Cerebellar cortex (tissue), 1 donor: ENCODE measurements around the gene TAS2R39.

Source experiments
- DNase-seq: peaks from one replicate; pipeline ENCODE4 v3.0.0-alpha.2; 2015; ENCODE audit warnings: low spot score

TAS2R39 gene

GRCh38 chr7:143216686-143217085, 33.5 kb downstream of the TAS2R39 start:
- no peak for DNase-seq

- DNase-seq, result no peak
Observed at GRCh38 chr7:143217806-143218205, 34.6 kb downstream of the TAS2R39 start.

GRCh38 chr7:143221286-143221685, 38.1 kb downstream of the TAS2R39 start:
- no peak for DNase-seq

- no peak for DNase-seq
Observed at GRCh38 chr7:143221737-143222136, 38.5 kb downstream of the TAS2R39 start, which contains the start of gene TAS2R40. TSS of gene TAS2R40 (plus strand) at chr7:143222037. CDS start at chr7:143222079, 42 bp downstream.

- no peak for DNase-seq
Observed at GRCh38 chr7:143222782-143223181, 39.6 kb downstream of the TAS2R39 start.

GRCh38 chr7:143223784-143224183, 40.6 kb downstream of the TAS2R39 start:
- no peak for DNase-seq

- DNase-seq, result no peak
Observed at GRCh38 chr7:143225047-143225446, 41.8 kb downstream of the TAS2R39 start.

GRCh38 chr7:143227806-143228205, 44.6 kb downstream of the TAS2R39 start:
- no peak for DNase-seq

- no peak for DNase-seq
Observed at GRCh38 chr7:143229054-143229790, 46.0 kb downstream of the TAS2R39 start.

GRCh38 chr7:143230602-143231457, 47.6 kb downstream of the TAS2R39 start:
- no peak for DNase-seq
